Calu3 (cell line): Measurements from ENCODE around the gene CCL16. TPM values are rescaled to one million over a fixed set of nuclear protein-coding genes. Genes with fewer than 3 reads are reported as not detected.

ENCODE experiments used
- BruUV-seq: library from RNA; stranded (reverse); fragments of 400-500 nt; replicated peaks from 2 replicates; lab custom pipeline; 2021; lab: Mats Ljungman, UMichigan
- CTCF ChIA-PET: fragments of 300-600 bp; sonication (Branson Sonifier 250); formaldehyde crosslinking; loops from one replicate; lab custom pipeline; 2022; ENCODE audit warnings: antibody characterized with exemption; lab: Charles Lee
- DNase-seq: peaks from one replicate; pipeline ENCODE4 v3.0.0; 2022
- H3K27ac Mint-ChIP-seq: one replicate; pipeline ENCODE4 v1.8.0; 2022; ENCODE audit warnings: mixed read lengths; ENCODE audit not compliant: unreplicated experiment
- H3K27me3 Mint-ChIP-seq: one replicate; pipeline ENCODE4 v1.8.0; 2022; ENCODE audit warnings: mixed read lengths; ENCODE audit not compliant: unreplicated experiment
- H3K36me3 Mint-ChIP-seq: one replicate; pipeline ENCODE4 v1.8.0; 2022; ENCODE audit warnings: mild to moderate bottlenecking, moderate library complexity, mixed read lengths; ENCODE audit not compliant: insufficient read depth, unreplicated experiment
- H3K4me1 Mint-ChIP-seq: one replicate; pipeline ENCODE4 v1.8.0; 2022; ENCODE audit warnings: mild to moderate bottlenecking, low read depth, mixed read lengths; ENCODE audit not compliant: unreplicated experiment
- H3K4me3 Mint-ChIP-seq: one replicate; pipeline ENCODE4 v1.8.0; 2022; ENCODE audit warnings: mild to moderate bottlenecking, low read depth, moderate library complexity, mixed read lengths; ENCODE audit not compliant: unreplicated experiment
- H3K9me3 Mint-ChIP-seq: one replicate; pipeline ENCODE4 v1.8.0; 2022; ENCODE audit warnings: low read depth, mixed read lengths; ENCODE audit not compliant: unreplicated experiment
- intact Hi-C: fragments of 100-400 bp; cut with micrococcal nuclease; formaldehyde crosslinking; loops from one replicate; pipeline ENCODE4 v1.10.0; 2022; ENCODE audit not compliant: unreplicated experiment
- total RNA-seq: library from RNA; stranded (reverse); gene quantifications from 2 replicates; pipeline ENCODE4 v1.2.3, GENCODE V29; 2022
- TF ChIP-seq, protein P1 (sequence below): fragments of 200-600 bp; IDR thresholded peaks from one replicate; pipeline ENCODE4 v1.8.0; 2022; ENCODE audit warnings: antibody characterized with exemption; ENCODE audit not compliant: unreplicated experiment

The CCL16 gene
- total RNA-seq, 1 experiment from 2014 or later, result not detected

- intact Hi-C loops, result no loop called here
- Mint-ChIP-seq H3K4me3 (no peak overlapping the region), H3K27me3 (peaks cover 67% of the 10 kb centered on the region), H3K4me1 (peaks cover 11% of the 10 kb centered on the region), H3K9me3 (no peaks in the 10 kb centered on the region), H3K27ac (no peak overlapping the region), H3K36me3 (no peaks in the 10 kb centered on the region)
- CTCF ChIA-PET, result no interaction called here
- TF ChIP-seq, protein P1, sequence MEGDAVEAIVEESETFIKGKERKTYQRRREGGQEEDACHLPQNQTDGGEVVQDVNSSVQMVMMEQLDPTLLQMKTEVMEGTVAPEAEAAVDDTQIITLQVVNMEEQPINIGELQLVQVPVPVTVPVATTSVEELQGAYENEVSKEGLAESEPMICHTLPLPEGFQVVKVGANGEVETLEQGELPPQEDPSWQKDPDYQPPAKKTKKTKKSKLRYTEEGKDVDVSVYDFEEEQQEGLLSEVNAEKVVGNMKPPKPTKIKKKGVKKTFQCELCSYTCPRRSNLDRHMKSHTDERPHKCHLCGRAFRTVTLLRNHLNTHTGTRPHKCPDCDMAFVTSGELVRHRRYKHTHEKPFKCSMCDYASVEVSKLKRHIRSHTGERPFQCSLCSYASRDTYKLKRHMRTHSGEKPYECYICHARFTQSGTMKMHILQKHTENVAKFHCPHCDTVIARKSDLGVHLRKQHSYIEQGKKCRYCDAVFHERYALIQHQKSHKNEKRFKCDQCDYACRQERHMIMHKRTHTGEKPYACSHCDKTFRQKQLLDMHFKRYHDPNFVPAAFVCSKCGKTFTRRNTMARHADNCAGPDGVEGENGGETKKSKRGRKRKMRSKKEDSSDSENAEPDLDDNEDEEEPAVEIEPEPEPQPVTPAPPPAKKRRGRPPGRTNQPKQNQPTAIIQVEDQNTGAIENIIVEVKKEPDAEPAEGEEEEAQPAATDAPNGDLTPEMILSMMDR, result no peak
- no peak for DNase-seq
- no TSS peak for BruUV-seq
Observed at GRCh38 chr17:35977509-35977908, 3.8 kb downstream of the CCL16 start.

GRCh38 chr17:35973333-35974260, 7.7 kb downstream of the CCL16 start:
- Mint-ChIP-seq H3K9me3 (no peaks in the 10 kb centered on the region), H3K27me3 (peaks cover 36% of the 10 kb centered on the region), H3K4me1 (peaks cover 11% of the 10 kb centered on the region), H3K36me3 (no peaks in the 10 kb centered on the region), H3K4me3 (no peak overlapping the region), H3K27ac (no peak overlapping the region)
- TF ChIP-seq, protein P1, result no peak
- CTCF ChIA-PET, result interaction anchor here (0.6 to 1.9 kb wide), 2 partner anchors 99 to 510 kb away, joined by 3 to 13 read pairs; no protein-coding TSS in a partner anchor
- intact Hi-C loops, result no loop called here
- no TSS peak for BruUV-seq
- DNase-seq, result no peak

GRCh38 chr17:35972945-35973332, 8.4 kb downstream of the CCL16 start:
- CTCF ChIA-PET, result interaction anchor here (1.3 to 1.9 kb wide), 2 partner anchors 8 to 99 kb away, joined by 3 to 13 read pairs; no protein-coding TSS in a partner anchor
- peaks cover 11% of the 10 kb centered on the region for H3K4me1 Mint-ChIP-seq
- no peak for DNase-seq
- no peak overlapping the region for H3K4me3 Mint-ChIP-seq
- no TSS peak for BruUV-seq
- H3K36me3 Mint-ChIP-seq, result no peaks in the 10 kb centered on the region
- intact Hi-C loops, result no loop called here
- H3K9me3 Mint-ChIP-seq, result no peaks in the 10 kb centered on the region
- TF ChIP-seq, protein P1, result no peak
- no peak overlapping the region for H3K27ac Mint-ChIP-seq
- H3K27me3 Mint-ChIP-seq, result peaks cover 30% of the 10 kb centered on the region

DNA sequence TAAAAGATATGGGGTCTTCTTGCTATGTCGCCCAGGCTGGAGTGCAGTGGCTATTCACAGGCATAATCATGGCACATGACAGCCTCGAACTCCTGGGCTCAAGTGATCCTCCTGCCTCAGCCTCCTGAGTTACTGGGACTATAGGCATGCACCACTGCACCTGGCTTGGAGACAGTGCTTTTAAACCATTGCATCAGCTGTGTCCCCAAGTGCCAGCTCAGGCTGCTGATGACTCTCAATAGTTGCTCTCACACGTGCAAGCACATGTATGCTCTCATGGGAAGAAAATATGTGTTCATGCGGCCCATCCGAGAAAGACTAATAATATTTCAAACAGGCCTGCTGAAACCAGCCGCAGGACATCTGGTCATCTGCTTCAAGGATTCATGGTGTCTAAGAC, 8.8 kb downstream of the CCL16 start:
- no TSS peak for BruUV-seq
- CTCF ChIA-PET, result interaction anchor here (1.3 kb wide), 1 partner anchor 8 kb away, joined by 3 read pairs; no protein-coding TSS in a partner anchor
- H3K4me1 Mint-ChIP-seq, result peaks cover 11% of the 10 kb centered on the region
- peaks cover 26% of the 10 kb centered on the region for H3K27me3 Mint-ChIP-seq
- TF ChIP-seq, protein P1, result no peak
- no peak overlapping the region for H3K27ac Mint-ChIP-seq
- no peaks in the 10 kb centered on the region for H3K9me3 Mint-ChIP-seq
- intact Hi-C loops, result no loop called here
- H3K4me3 Mint-ChIP-seq, result no peak overlapping the region
- DNase-seq, result no peak
- no peaks in the 10 kb centered on the region for H3K36me3 Mint-ChIP-seq
